Right forelimb (tissue), 1 donor: ENCODE measurements around the gene PITPNM1.

ENCODE experiments used
- DNase-seq: peaks from one replicate; pipeline ENCODE4 v3.0.0-alpha.2; 2018

Gene PITPNM1

DNA sequence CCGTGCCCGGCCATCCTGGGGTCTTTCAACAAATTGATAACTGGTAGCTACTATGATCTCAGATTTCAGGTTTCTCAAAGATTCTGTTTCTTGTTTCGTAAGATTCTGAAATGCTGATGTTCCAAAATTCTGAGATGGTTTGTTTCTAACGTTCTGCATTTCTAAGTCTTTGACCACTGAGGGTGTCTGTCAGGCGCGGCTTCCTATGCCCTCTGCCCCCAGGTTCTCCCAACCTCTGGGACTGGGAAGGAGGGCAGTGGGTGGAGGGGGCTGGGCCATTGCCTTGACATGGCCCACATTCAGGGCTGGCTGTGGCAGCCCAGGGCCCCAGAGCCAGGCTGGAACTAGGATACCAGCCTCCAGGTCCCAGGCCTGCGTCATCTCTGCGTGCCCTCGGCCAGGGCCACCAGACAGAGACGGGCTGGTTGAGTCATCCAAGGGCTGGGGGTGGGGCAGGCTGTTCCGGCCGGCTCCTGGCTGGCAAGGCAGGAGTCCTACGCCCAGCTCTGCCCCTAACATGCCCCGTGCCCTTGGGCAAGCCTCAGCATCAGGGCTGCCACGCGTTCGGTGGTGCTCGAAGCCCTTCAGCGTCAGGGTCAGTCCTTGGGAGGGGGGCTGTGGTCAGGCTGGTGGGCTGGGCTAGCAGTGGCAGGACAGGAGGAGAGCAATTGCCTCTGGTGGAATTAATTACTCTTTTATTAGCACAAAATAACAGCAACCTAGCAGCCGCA lies 41.3 kb downstream of the PITPNM1 start:
- no peak for DNase-seq

DNA sequence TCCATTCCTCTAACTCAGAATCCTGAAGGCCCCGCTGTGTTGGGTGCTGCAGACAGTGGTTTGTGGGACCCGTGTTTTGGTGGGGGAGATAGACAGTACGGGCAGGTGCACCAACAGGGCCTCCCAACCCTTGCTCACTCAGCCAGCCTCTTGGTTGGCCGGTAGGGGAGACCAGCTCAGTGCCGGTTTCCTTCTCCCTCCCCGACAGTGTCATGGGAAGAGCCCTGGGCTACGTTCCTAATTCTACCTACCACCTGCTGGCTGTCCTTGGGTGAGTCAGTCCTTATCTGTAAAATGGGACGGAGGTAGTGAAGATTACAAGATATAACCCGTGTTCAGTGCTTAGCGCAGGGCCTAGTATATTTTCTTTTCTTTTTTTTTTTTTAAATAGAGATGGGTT lies 42.0 kb downstream of the PITPNM1 start:
- no peak for DNase-seq

- no peak for DNase-seq
These were observed 46.9 kb downstream of the PITPNM1 start for GRCh38 chr11:67458266-67458665.

- DNase-seq, result no peak
These were observed 47.7 kb downstream of the PITPNM1 start for GRCh38 chr11:67457453-67457852.

DNA sequence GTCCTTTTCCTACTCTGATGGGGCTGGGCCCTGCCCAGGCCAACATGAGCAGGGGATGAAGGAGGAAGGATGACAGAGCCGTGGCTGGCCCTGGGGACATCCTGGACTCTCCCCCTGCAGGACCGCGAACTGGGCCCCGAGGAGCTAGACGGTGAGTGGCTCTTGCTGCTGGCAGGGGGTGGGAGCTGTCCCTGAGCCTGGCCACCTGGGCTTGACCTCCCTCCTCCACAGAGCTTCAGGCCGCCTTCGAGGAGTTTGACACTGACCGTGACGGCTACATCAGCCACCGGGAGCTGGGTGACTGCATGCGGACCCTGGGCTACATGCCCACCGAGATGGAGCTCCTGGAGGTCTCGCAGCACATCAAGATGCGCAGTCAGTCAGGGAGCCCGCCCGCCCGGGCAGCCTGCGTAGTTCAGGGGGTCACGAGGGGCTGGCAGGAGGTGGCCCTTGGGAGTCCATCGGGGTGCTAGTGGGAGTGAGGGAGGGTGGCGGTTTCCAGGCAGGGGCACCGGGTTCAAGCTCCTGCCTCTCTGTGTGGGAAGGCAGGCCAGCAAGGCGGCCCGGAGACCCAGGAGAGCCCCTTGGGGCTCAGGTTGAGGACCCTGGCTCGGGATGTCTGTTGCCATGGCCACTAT lies 49.0 kb downstream of the PITPNM1 start:
- DNase-seq, result no peak

GRCh38 chr11:67455054-67455453 lies 50.1 kb downstream of the PITPNM1 start, which contains the start of gene CABP4:
Gene CABP4 (plus strand): TSS chr11:67455354. CDS start chr11:67455424, 70 bp downstream.
- no peak for DNase-seq

DNA sequence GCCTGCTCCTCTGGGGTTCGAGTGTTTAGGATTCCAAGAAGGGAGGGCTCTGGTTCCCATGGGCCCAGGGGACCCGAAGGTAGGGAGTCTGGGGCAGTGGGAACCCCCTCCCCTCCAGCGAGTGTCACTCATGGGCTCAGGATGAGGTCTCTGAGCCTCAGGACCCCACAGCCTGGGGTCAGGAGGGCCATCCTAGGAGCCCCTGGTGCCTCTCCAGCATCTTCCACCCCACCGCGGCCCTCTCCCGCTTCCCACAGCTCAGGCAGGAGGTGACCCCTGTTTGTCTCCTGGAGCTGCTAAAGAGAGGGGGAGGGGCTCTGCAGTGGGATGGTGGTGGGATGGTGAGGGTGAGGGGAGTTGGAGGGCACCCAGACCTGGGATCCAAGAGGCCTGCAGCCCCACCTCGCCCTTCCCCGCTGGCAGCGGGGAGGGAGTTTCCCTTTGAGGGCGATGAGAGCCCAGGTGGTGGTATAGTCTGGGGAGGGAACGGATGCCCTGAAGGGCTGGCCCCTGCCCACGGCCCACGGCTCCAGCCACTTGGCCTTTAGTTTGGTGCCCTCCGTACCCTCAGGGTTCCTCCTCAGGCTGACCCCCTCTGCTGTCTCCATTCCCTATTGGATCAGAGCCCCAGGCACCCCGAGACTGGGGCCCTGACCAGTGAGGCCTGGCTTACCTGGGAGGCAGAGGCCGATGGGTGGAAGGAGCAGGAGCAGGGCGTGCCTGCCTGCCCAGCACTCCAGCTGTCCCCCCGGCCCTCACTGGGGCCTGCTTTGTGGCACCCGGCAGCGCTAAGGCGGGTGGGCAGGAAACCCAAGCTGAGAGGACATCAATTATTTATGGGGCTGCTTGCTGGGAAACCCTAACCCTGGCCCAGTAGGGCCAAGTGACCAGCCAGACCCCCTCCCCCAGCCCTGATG lies 51.1 kb downstream of the PITPNM1 start:
- no peak for DNase-seq

DNA sequence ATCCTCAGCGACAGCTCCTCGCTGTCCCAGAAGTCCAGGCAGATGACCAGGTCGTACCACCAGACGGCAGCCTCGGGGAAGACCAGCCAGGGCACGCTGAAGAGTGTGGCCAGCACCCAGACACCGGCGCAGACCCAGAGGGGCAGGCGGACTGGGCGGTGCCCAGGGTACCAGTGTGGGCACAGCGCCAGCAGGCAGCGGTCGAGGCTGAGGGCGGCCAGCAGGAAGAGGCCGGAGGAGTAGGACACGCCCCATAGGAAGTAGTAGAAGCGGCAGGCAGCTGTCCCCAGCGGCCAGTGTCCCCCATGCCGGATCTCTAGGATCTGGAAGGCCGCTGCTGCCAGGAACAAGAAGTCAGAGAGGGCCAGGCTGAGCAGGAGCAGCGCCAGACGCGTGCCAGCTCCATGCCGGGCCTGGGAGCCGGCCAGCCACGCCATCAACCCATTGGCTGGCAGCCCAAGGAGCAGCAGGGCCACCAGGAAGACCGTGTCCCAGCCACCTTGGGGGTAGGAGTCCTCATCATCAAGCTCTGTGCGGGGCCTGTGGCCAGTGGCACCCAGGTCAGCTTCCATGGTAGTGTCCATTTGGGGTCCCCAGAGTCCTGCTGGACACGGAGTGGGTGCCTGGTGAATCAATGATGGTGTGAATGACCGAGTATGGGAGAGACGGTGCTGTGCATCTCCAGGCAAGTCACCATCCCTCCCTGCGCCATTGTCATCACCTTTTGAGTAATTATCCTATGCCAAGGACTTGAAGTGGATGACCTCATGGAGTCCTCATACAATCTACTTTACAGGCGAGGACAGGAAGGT lies 52.8 kb downstream of the PITPNM1 start, which contains the start of gene GPR152:
Gene GPR152, minus strand, starts transcription at position 589 of the 812 bp plus-strand sequence. Its CDS starts 5 bp downstream, at position 584.
- DNase-seq, result no peak

DNA sequence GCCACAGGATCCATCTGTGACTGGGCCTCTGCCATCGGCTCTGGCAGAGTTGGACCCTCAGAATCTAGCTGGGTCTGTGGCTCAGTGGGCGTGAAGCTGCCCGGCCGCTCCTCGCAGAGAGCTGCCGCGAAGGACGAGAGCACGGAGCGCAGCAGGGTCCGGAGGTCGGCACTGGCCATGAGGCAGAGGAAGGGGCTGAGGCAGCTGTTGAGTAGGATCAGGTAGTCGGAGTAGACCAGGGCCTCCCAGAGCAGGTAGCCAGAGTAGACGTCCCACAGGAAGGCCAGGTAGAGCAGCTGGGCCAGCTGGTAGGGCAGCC lies 53.5 kb downstream of the PITPNM1 start:
- DNase-seq, result no peak

DNA sequence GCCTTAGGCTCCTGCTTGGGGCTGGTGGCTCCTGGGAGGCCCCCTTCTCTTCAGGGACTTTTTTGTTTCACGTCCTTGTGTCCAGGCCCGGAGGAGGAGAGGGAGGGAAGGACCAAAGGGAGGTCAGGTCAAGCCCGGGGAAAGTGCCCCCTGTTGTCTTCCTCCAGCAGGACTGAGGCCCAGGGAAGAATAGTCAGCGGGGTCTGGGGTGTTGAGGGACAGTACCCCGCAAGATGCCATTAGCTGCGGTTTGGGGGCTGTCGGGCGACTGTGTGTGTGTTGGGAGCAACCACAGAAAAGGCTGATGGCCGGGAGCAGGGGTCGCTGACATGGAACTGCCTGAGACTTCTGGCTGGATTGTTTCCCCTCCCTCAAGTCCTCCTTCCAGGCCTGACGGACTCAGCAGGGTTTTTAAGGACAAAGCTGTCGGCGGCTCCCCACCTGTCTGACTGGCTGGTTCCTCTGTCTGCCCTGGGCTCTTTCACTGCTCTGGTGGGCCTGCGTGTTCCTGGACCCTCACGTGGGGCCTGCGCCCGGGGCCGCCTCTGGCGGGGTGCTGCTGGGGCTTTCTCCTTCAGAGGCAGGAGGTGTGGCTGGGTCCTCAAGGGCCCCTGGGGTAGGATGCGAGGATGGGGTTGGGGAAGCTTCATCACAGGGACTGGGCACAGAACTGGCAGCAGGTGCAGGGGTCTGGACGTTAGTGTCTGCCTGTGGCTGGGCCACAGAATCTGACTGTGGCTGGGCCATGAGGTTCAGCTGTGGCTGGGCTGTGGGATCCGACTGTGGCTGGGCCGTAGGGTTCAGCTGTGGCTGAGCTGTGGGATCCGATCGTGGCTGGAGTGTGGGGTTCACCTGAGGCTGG lies 54.1 kb downstream of the PITPNM1 start:
- no peak for DNase-seq

- DNase-seq, result no peak
These were observed 55.9 kb downstream of the PITPNM1 start for GRCh38 chr11:67449116-67449844.

- DNase-seq, result no peak
These were observed 56.9 kb downstream of the PITPNM1 start for GRCh38 chr11:67448220-67448609.

- no peak for DNase-seq
These were observed 59.6 kb downstream of the PITPNM1 start for GRCh38 chr11:67445515-67445914.

GRCh38 chr11:67442504-67443404 lies 62.4 kb downstream of the PITPNM1 start:
- no peak for DNase-seq
